Neural crest cell (in vitro differentiated cells): ENCODE results near the gene PPP2CA. TPM values are rescaled to one million over a fixed set of nuclear protein-coding genes. Genes with fewer than 3 reads are reported as not detected.
"Not testable (repeated sequence)": the region's sequence is repeated elsewhere in the genome, so short reads cannot be mapped to it uniquely, and the experiment has no call there.

Experiments used
- DNase-seq: peaks from one replicate; pipeline ENCODE4 v3.0.0; 2021; ENCODE audit warnings: low read depth, mixed read lengths, low spot score
- H3K27ac Mint-ChIP-seq: one replicate; pipeline ENCODE4 v1.8.0; 2021; ENCODE audit warnings: mild to moderate bottlenecking, mixed read lengths; ENCODE audit not compliant: unreplicated experiment
- H3K27me3 Mint-ChIP-seq: 2 replicates; pipeline ENCODE4 v1.8.0; 2021; ENCODE audit warnings: low read depth, mild to moderate bottlenecking, mixed read lengths
- H3K36me3 Mint-ChIP-seq: 2 replicates; pipeline ENCODE4 v1.8.0; 2021; ENCODE audit warnings: low read depth, mild to moderate bottlenecking, mixed read lengths
- H3K4me1 Mint-ChIP-seq: 2 replicates; pipeline ENCODE4 v1.8.0; 2021; ENCODE audit warnings: mixed read lengths
- H3K4me3 Mint-ChIP-seq: one replicate; pipeline ENCODE4 v1.8.0; 2021; ENCODE audit warnings: mild to moderate bottlenecking, mixed read lengths
- H3K9me3 Mint-ChIP-seq: 2 replicates; pipeline ENCODE4 v1.8.0; 2021; ENCODE audit warnings: mixed read lengths
- total RNA-seq: library from RNA; stranded (reverse); gene quantifications from 2 replicates; pipeline ENCODE4 v1.2.1, GENCODE V29; 2021
- TF ChIP-seq, protein P1 (sequence below): fragments of 200-600 bp; sonication (generic); conservative IDR thresholded peaks from 2 replicates; pipeline ENCODE4 v1.5.0; 2021; ENCODE audit warnings: antibody characterized with exemption, mild to moderate bottlenecking

Gene PPP2CA
- total RNA-seq, 1 donor from 2014 or later: 212 TPM

DNA sequence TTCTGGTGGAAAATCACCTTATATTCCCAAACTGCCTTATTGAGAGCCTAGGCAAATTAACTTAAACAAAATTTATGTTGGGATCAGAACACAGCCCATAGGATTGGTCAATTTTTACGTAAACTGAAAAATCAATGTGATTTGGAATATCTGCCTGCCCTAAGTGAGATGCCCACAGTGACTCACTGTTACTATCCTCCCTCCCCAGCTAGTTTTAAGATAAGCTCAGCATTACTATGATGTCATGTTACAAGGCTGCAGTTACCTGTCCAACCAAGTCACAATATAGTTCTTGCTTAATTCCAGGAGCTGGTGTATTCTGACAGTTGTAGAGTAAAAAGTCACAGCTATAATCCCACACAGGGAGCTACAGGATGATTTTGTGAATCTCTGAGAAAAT, 72.2 kb downstream of the PPP2CA start:
- H3K9me3 Mint-ChIP-seq: no peaks in the 10 kb centered on the region
- TF ChIP-seq, protein P1, sequence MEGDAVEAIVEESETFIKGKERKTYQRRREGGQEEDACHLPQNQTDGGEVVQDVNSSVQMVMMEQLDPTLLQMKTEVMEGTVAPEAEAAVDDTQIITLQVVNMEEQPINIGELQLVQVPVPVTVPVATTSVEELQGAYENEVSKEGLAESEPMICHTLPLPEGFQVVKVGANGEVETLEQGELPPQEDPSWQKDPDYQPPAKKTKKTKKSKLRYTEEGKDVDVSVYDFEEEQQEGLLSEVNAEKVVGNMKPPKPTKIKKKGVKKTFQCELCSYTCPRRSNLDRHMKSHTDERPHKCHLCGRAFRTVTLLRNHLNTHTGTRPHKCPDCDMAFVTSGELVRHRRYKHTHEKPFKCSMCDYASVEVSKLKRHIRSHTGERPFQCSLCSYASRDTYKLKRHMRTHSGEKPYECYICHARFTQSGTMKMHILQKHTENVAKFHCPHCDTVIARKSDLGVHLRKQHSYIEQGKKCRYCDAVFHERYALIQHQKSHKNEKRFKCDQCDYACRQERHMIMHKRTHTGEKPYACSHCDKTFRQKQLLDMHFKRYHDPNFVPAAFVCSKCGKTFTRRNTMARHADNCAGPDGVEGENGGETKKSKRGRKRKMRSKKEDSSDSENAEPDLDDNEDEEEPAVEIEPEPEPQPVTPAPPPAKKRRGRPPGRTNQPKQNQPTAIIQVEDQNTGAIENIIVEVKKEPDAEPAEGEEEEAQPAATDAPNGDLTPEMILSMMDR: no peak
- peaks cover 16% of the 10 kb centered on the region for H3K4me1 Mint-ChIP-seq
- peaks cover 12% of the 10 kb centered on the region for H3K36me3 Mint-ChIP-seq
- H3K4me3 Mint-ChIP-seq: no peak overlapping the region
- H3K27me3 Mint-ChIP-seq: no peaks in the 10 kb centered on the region
- H3K27ac Mint-ChIP-seq: no peak overlapping the region
- DNase-seq: no peak

DNA sequence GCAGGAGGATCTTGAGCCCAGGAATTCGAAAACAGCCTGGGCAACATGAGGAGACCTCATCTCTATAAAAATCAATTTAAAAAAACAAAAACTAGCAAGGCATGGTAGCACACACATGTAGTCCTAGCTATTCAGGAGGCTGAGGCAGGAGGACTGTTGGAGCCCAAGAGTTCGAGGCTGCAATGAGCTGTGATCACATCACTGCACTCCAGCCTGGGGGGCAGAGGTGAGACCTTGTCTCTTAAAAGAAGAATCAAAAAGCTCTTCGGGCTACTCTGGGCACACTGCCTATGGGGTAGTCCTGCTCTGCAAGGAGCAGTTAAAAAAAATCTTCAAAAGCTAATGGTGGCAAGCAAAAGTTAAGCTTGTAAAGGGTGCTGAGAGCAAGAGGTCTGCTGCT, 72.6 kb downstream of the PPP2CA start:
- TF ChIP-seq, protein P1: no peak
- Mint-ChIP-seq H3K27me3 (no peaks in the 10 kb centered on the region), H3K4me1 (peaks cover 16% of the 10 kb centered on the region), H3K9me3 (no peaks in the 10 kb centered on the region), H3K36me3 (peaks cover 11% of the 10 kb centered on the region), H3K4me3 (no peak overlapping the region), H3K27ac (no peak overlapping the region)
- DNase-seq: no peak

DNA sequence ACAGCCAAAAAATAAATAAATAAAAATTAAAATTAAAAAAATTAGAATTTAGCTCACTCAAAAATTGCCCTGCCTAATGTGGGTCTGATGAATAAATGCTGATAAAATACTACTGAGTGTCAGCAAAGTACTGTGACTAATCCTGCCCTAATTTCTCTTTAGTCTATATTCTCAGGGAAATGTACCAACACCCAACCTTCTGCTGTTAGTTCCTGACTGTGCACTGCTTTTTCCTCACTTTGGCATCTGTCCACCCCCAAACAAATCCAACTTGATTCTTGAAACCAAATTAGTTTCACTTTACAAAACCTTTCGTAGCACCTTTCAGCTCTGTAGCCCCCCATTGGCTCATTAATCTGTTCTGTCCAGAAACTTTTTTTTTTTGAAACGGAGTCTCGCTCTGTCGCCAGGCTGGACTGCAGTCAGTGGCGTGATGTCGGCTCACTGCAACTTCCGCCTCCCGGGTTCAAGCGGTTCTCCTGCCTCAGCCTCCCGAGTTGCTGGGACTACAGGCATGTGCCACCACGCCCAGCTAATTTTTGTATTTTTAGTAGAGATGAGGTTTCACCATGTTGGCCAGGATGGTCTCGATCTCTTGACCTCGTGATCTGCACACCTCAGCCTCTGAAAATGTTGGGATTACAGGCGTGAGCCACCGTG, 73.6 kb downstream of the PPP2CA start:
- not testable (repeated sequence) for H3K36me3 Mint-ChIP-seq, DNase-seq, H3K27me3 Mint-ChIP-seq, H3K27ac Mint-ChIP-seq, H3K9me3 Mint-ChIP-seq, H3K4me3 Mint-ChIP-seq
- H3K4me1 Mint-ChIP-seq: peaks cover 16% of the 10 kb centered on the region

DNA sequence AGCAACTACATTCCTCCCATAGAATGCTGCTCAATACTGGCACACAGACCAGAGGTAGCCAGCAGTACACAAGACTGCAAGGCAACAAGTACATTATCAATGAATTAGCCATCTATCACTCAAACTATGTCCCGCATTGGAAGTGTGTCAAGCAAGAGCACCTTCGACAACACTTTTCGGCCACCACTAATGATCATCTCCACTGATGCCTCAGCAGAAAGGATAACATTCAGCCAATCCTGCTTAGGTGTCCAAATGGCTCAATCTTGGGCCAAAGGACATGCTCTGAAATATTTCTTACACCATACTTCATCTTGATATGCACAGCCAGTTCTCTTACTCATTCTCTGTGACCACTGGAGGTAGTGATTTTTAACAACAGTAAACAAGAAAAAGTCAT, 74.2 kb downstream of the PPP2CA start:
- peaks cover 16% of the 10 kb centered on the region for H3K4me1 Mint-ChIP-seq
- no peaks in the 10 kb centered on the region for H3K9me3 Mint-ChIP-seq
- TF ChIP-seq, protein P1: no peak
- no peaks in the 10 kb centered on the region for H3K27me3 Mint-ChIP-seq
- no peak overlapping the region for H3K4me3 Mint-ChIP-seq
- H3K27ac Mint-ChIP-seq: no peak overlapping the region
- DNase-seq: no peak
- H3K36me3 Mint-ChIP-seq: peaks cover 4% of the 10 kb centered on the region

DNA sequence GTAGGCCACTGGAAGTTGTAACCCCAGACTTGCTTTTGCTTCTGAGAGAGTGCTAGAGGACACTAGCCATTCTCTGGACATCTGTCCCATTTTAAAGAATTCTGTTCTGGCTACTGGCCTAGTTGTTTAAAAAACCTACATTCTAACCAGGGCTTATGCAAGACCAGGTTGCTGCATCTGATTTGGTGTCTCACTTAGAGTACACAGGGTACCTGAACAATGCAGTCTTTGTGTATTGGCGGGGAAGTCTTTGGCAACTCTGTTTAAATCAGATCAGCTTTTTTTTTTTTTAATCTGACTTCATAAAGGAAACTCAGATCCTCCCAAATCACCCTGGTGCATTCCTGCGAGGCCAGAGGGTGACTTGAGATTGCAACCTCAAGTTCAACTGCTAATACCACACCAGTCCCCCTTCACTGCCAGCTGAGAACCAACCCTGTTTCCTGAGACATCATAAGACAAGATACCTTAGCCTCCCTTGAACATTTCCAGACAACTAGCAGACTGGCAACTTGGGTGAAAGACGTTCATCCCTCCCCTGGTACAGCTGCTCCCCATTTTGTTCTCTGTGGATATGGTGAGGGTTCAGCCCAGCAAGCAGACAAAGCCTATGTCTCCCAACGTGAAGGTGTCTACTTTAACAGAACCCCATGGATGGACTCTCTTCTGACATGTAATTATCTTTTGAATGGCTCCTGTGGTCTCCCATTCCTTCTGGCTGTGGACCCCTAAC, 76.1 kb downstream of the PPP2CA start:
- TF ChIP-seq, protein P1: no peak
- no peak for DNase-seq
- H3K27ac Mint-ChIP-seq: peak overlapping the region; percentile 39
- H3K4me3 Mint-ChIP-seq: no peak overlapping the region
- H3K9me3 Mint-ChIP-seq: no peaks in the 10 kb centered on the region
- peaks cover 21% of the 10 kb centered on the region for H3K4me1 Mint-ChIP-seq
- H3K36me3 Mint-ChIP-seq: peaks cover 4% of the 10 kb centered on the region
- H3K27me3 Mint-ChIP-seq: no peaks in the 10 kb centered on the region

DNA sequence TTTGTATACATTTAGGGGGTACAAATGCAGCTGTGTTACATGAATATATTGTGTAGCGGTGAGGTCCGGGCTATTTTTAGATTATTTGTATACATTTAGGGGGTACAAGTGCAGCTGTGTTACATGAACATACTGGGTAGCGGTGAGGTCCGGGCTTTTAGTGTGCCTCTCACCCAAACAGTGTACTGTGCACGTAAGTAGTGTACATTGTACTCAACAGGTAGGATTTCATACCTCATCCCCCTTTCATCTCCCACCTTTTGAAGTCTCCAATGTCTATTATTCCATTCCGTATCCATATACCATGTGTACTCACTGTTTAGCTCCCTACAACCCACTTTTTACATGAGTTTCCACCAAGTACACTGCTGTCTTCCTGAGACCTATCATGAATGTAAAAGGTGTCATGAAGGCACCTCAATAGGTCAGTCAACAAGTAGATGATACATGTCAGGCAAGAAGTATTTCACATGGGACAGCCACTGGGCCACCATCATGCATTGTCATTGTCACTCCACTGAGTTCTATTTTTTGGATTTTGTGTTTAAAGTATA, 76.8 kb downstream of the PPP2CA start:
- H3K27ac Mint-ChIP-seq: no peak overlapping the region
- TF ChIP-seq, protein P1: no peak
- no peaks in the 10 kb centered on the region for H3K27me3 Mint-ChIP-seq
- H3K9me3 Mint-ChIP-seq: no peaks in the 10 kb centered on the region
- DNase-seq: no peak
- H3K36me3 Mint-ChIP-seq: peaks cover 4% of the 10 kb centered on the region
- peaks cover 21% of the 10 kb centered on the region for H3K4me1 Mint-ChIP-seq
- no peak overlapping the region for H3K4me3 Mint-ChIP-seq
